ENCODE measurements around the gene MACROD2.

Gene MACROD2

GRCh38 chr20:15245896-15246295 is 1250.6 kb downstream of the MACROD2 start:
- no peak overlapping the region for H3K27ac ChIP-seq
- no peak for TF ChIP-seq ZFX (IDR thresholded peaks at IDR 0.05; ENCODE audit: borderline replicate concordance)
- TF ChIP-seq, protein P1, sequence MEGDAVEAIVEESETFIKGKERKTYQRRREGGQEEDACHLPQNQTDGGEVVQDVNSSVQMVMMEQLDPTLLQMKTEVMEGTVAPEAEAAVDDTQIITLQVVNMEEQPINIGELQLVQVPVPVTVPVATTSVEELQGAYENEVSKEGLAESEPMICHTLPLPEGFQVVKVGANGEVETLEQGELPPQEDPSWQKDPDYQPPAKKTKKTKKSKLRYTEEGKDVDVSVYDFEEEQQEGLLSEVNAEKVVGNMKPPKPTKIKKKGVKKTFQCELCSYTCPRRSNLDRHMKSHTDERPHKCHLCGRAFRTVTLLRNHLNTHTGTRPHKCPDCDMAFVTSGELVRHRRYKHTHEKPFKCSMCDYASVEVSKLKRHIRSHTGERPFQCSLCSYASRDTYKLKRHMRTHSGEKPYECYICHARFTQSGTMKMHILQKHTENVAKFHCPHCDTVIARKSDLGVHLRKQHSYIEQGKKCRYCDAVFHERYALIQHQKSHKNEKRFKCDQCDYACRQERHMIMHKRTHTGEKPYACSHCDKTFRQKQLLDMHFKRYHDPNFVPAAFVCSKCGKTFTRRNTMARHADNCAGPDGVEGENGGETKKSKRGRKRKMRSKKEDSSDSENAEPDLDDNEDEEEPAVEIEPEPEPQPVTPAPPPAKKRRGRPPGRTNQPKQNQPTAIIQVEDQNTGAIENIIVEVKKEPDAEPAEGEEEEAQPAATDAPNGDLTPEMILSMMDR (IDR thresholded peaks at IDR 0.05) = no peak

DNA sequence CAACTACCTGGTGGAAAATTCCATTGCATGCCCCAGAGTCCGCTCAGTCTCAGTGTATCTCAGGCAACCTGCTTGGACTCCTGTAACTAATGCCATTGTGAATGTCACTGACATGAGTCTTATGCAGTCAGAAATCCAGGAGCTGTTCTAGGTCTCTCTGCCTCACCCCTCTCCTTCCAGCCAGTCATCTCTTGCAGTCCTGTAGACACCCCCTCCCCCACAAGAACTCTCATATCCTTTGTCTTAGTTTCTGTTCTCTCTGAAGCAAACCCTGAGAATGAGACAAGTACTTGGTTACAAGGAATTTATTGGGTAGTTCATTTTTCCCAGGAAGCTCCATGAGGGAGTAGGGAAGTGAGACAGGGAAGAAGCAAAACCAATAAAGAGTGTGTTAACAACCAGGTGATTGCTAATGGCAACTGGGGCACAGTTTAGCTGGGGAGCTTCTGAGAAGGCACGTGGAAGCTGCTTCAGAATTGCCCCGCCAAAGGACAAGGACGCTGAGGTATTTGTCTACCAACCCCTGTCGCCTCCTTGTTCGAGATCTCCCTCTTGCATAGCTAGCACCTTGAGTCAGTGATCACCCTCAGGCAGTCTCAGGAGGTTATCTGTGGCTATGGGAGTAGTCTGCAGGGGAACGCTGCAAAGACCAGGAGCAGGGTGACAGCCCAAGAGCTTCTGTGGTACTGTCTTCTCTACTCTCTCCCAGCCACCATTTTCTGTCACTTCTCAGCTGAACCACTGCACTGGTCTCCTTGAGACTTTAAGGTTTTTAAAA is 1253.5 kb downstream of the MACROD2 start:
- no peak overlapping the region for H3K27ac ChIP-seq
- no peak for TF ChIP-seq ZFX (IDR thresholded peaks at IDR 0.05; ENCODE audit: borderline replicate concordance)
- TF ChIP-seq, protein P1 (IDR thresholded peaks at IDR 0.05) = no peak

GRCh38 chr20:15251171-15251570 is 1255.9 kb downstream of the MACROD2 start:
- H3K27ac ChIP-seq = no peak overlapping the region
- no peak for TF ChIP-seq ZFX (IDR thresholded peaks at IDR 0.05; ENCODE audit: borderline replicate concordance)
- TF ChIP-seq, protein P1 (IDR thresholded peaks at IDR 0.05) = no peak

DNA sequence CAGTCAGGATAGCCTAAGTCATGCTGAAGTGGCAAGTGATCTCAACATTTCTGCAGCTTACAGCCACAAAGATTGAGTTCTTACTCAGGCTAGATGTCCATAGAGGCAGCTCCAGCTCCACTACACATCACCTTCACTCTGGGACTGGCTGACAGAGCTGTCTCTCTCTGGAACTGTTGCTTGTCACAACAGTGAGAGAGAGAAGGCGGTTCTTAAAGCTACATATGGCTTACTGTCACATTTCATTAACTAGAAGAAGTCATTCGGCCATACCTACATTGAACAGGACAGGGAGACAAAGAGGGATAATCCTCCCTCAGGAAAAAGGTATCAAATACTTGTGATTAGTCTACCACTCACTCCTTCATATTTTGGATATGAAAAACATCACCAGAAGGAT is 1257.0 kb downstream of the MACROD2 start:
- no peak overlapping the region for H3K27ac ChIP-seq
- TF ChIP-seq ZFX (IDR thresholded peaks at IDR 0.05; ENCODE audit: borderline replicate concordance) = no peak
- TF ChIP-seq, protein P1 (IDR thresholded peaks at IDR 0.05) = no peak

GRCh38 chr20:15253431-15253830 is 1258.1 kb downstream of the MACROD2 start:
- TF ChIP-seq, protein P1 (IDR thresholded peaks at IDR 0.05) = no peak
- TF ChIP-seq ZFX (IDR thresholded peaks at IDR 0.05; ENCODE audit: borderline replicate concordance) = no peak
- no peak overlapping the region for H3K27ac ChIP-seq

GRCh38 chr20:15256676-15257568 is 1261.6 kb downstream of the MACROD2 start:
- no peak for TF ChIP-seq ZFX (IDR thresholded peaks at IDR 0.05; ENCODE audit: borderline replicate concordance)
- TF ChIP-seq, protein P1 (IDR thresholded peaks at IDR 0.05) = no peak
- no peak overlapping the region for H3K27ac ChIP-seq

DNA sequence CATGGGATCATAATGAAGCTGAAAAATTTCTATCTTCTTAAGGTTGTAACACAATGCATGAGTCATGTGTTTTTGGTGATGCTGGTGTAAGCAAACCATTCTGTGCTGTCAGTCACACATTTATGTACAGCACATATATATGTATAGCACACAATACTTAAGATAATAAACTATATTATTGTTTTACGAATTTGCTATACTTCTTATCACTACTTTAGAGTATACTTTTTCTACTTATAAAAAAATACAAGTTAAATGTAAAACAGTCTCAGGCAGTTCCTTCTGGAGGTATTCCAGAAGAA is 1262.2 kb downstream of the MACROD2 start:
- no peak overlapping the region for H3K27ac ChIP-seq
- no peak for TF ChIP-seq ZFX (IDR thresholded peaks at IDR 0.05; ENCODE audit: borderline replicate concordance)
- TF ChIP-seq, protein P1 (IDR thresholded peaks at IDR 0.05) = no peak
